Measurements from ENCODE around the gene ADGRV1. TPM values are rescaled to one million over a fixed set of nuclear protein-coding genes. Genes with fewer than 3 reads are reported as not detected.

ADGRV1 gene
- total and polyA plus RNA-seq, 9 of the 15 experiments (the other 6 are each of a cell fraction or from before 2014, with no cell fraction given) = 21.7 to 156 (median 58.2) TPM

GRCh38 chr5:91033370-91033769 is 474.8 kb downstream of the ADGRV1 start (continued):
- TF ChIP-seq, protein P1, sequence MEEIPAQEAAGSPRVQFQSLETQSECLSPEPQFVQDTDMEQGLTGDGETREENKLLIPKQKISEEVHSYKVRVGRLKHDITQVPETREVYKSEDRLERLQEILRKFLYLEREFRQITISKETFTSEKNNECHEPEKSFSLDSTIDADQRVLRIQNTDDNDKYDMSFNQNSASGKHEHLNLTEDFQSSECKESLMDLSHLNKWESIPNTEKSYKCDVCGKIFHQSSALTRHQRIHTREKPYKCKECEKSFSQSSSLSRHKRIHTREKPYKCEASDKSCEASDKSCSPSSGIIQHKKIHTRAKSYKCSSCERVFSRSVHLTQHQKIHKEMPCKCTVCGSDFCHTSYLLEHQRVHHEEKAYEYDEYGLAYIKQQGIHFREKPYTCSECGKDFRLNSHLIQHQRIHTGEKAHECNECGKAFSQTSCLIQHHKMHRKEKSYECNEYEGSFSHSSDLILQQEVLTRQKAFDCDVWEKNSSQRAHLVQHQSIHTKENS (CRISPR knock-in tag; IDR thresholded peaks at IDR 0.05) = no peak
- TF ChIP-seq FOXP1 (CRISPR knock-in tag; IDR thresholded peaks at IDR 0.05) = no peak
- no peak for TF ChIP-seq MTA3 (IDR thresholded peaks at IDR 0.05; ENCODE audit: borderline replicate concordance)

GRCh38 chr5:91038180-91038808 is 479.7 kb downstream of the ADGRV1 start:
- 48% methylated on average over 2 of the region's 2 CpGs for WGBS (ENCODE audit: insufficient coverage, low coverage, missing lambda C conversion rate)
- ChIA-PET POLR2A (interaction anchor here (0.6 kb wide), 1 partner anchor 13 kb away, joined by 3 read pairs; no protein-coding TSS in a partner anchor), CTCF (ENCODE audit: low intra/inter-chr PET ratio) (no interaction called here)
- BruUV-seq (replicated peaks) = no TSS peak
- Histone ChIP-seq H3K9ac (ENCODE audit: insufficient read depth in 1 of 2, low read depth in 2 of 2, low read length in 2 of 2) (no peak overlapping the region), H3K9me3 (replicated peaks; ENCODE audit: control insufficient read depth, insufficient read depth, low read depth, low read length) (no peaks in the 10 kb centered on the region), H3K27me3 (ENCODE audit: control insufficient read depth in 2 of 2, insufficient read depth in 2 of 2, low read length in 2 of 2) (no peaks in the 10 kb centered on the region), H3K9me1 (ENCODE audit: control insufficient read depth, insufficient read depth, low read length) (no peaks in the 10 kb centered on the region), H3K4me3 (no peak overlapping the region), H2AFZ (ENCODE audit: low read depth, low read length) (no peak overlapping the region), H3K27ac (ENCODE audit: extremely low read depth, low read depth, low read length) (no peak overlapping the region), H3K4me2 (ENCODE audit: insufficient read depth, low read length) (no peak overlapping the region), H3K79me2 (ENCODE audit: control insufficient read depth, insufficient read depth, low read length) (no peaks in the 10 kb centered on the region), H4K20me1 (replicated peaks; ENCODE audit: control insufficient read depth, insufficient read depth, low read length) (no peaks in the 10 kb centered on the region), H3K36me3 (ENCODE audit: control insufficient read depth, insufficient read depth, low read length) (no peaks in the 10 kb centered on the region; the same call in 2 of the 3 replicates), H3K4me1 (replicated peaks in 1 of 2; ENCODE audit: control insufficient read depth in 2 of 2, insufficient read depth in 2 of 2, low read length in 2 of 2) (no peaks in the 10 kb centered on the region)
- ATAC-seq (no peak), DNase-seq (ENCODE audit: extremely low read depth in 1 of 4, low spot score in 3 of 4) (no peak), FAIRE-seq (no peak)
- in situ Hi-C loops (cut with MboI) = no loop called here
- intact Hi-C loops (cut with micrococcal nuclease) = no loop called here
- TF ChIP-seq FOXJ2 (tag; IDR thresholded peaks at IDR 0.05) (no peak), ZNF311 (CRISPR knock-in tag; IDR thresholded peaks at IDR 0.05) (no peak), TGIF2 (CRISPR knock-in tag; IDR thresholded peaks at IDR 0.05) (no peak), ZNF41 (CRISPR knock-in tag; conservative IDR thresholded peaks at IDR 0.05) (no peak), ZNF316 (IDR thresholded peaks at IDR 0.05) (no peak), ZNF174 (CRISPR knock-in tag; IDR thresholded peaks at IDR 0.05) (no peak), TAF9B (IDR thresholded peaks at IDR 0.05; ENCODE audit: partially characterized antibody) (no peak), HCFC1 (IDR thresholded peaks at IDR 0.05; ENCODE audit: low read depth, low read length) (no peak), PRMT5 (CRISPR knock-in tag; IDR thresholded peaks at IDR 0.05) (no peak), NR2C1 (IDR thresholded peaks at IDR 0.05) (no peak), NR2C1 (tag; IDR thresholded peaks at IDR 0.05) (no peak), SMAD1 (IDR thresholded peaks at IDR 0.05; ENCODE audit: low read depth, low read length, partially characterized antibody) (no peak), CBFB (CRISPR knock-in tag; IDR thresholded peaks at IDR 0.05) (no peak), FOXP1 (CRISPR knock-in tag; IDR thresholded peaks at IDR 0.05) (no peak), BCOR (IDR thresholded peaks at IDR 0.05) (no peak)
- TF ChIP-seq, protein P2, sequence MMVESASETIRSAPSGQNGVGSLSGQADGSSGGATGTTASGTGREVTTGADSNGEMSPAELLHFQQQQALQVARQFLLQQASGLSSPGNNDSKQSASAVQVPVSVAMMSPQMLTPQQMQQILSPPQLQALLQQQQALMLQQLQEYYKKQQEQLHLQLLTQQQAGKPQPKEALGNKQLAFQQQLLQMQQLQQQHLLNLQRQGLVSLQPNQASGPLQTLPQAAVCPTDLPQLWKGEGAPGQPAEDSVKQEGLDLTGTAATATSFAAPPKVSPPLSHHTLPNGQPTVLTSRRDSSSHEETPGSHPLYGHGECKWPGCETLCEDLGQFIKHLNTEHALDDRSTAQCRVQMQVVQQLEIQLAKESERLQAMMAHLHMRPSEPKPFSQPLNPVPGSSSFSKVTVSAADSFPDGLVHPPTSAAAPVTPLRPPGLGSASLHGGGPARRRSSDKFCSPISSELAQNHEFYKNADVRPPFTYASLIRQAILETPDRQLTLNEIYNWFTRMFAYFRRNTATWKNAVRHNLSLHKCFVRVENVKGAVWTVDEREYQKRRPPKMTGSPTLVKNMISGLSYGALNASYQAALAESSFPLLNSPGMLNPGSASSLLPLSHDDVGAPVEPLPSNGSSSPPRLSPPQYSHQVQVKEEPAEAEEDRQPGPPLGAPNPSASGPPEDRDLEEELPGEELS (CRISPR knock-in tag; IDR thresholded peaks at IDR 0.05; ENCODE audit: borderline replicate concordance) = no peak
- TF ChIP-seq, protein P3, sequence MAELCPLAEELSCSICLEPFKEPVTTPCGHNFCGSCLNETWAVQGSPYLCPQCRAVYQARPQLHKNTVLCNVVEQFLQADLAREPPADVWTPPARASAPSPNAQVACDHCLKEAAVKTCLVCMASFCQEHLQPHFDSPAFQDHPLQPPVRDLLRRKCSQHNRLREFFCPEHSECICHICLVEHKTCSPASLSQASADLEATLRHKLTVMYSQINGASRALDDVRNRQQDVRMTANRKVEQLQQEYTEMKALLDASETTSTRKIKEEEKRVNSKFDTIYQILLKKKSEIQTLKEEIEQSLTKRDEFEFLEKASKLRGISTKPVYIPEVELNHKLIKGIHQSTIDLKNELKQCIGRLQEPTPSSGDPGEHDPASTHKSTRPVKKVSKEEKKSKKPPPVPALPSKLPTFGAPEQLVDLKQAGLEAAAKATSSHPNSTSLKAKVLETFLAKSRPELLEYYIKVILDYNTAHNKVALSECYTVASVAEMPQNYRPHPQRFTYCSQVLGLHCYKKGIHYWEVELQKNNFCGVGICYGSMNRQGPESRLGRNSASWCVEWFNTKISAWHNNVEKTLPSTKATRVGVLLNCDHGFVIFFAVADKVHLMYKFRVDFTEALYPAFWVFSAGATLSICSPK (IDR thresholded peaks at IDR 0.05; ENCODE audit: borderline replicate concordance) = no peak

All from K562 (cell line).